Ovary (tissue), 9 donors: Measurements from ENCODE around the gene CALR3. TPM values are rescaled to one million over a fixed set of nuclear protein-coding genes. Genes with fewer than 3 reads are reported as not detected.

Experiments used
- DNase-seq, 5 donors: peaks; one replicate each; pipeline ENCODE4 v3.0.0-alpha.2; 2019 to 2020
- H3K27ac ChIP-seq, 2 donors: fragments of 200-600 bp; one replicate each; pipeline versions ENCODE4 v1.5.1 to v1.8.0; 2019 to 2022
- H3K27me3 ChIP-seq: fragments of 200-600 bp; one replicate; pipeline ENCODE4 v1.8.0; 2022
- H3K36me3 ChIP-seq: fragments of 200-600 bp; sonication (generic); one replicate; pipeline ENCODE4 v1.5.1; 2019
- H3K4me1 ChIP-seq: one replicate; pipeline ENCODE4 v1.8.1; 2013; ENCODE audit warnings: mild to moderate bottlenecking, moderate library complexity; ENCODE audit not compliant: insufficient read depth
- H3K4me3 ChIP-seq: fragments of 200-600 bp; sonication (generic); one replicate; pipeline ENCODE4 v1.5.1; 2017
- H3K9me3 ChIP-seq, 2 donors: fragments of 200-600 bp in 1 of 2; sonication (generic) in 1 of 2; one replicate each; pipeline versions ENCODE4 v1.5.1 to v1.8.1; 2013 to 2019; ENCODE audit warnings: mild to moderate bottlenecking in 1 of 2, moderate library complexity in 1 of 2
- CTCF ChIP-seq, 3 donors: fragments of 450-650 bp in 2 of 3; fragments of 200-600 bp in 1 of 3; IDR thresholded peaks; one replicate each; pipeline versions ENCODE4 v1.5.1 to v1.8.0; 2016 to 2022; ENCODE audit warnings: antibody characterized with exemption in 3 of 3, mild to moderate bottlenecking in 1 of 3
- EP300 ChIP-seq: sonication (generic); formaldehyde crosslinking; IDR thresholded peaks from one replicate; pipeline ENCODE4 v1.6.1; 2017; ENCODE audit warnings: antibody characterized with exemption
- POLR2A ChIP-seq: fragments of 450-650 bp; IDR thresholded peaks from one replicate; pipeline ENCODE4 v1.6.1; 2017; ENCODE audit warnings: antibody characterized with exemption, mild to moderate bottlenecking, moderate library complexity
- WGBS, 3 donors: extraction: QIAGEN DNeasy Blood & Tissue Kit in 1 of 3; methylation state at CpG; one replicate each; pipeline versions ENCODE4 v1.1.5 to v1.1.7; 2013 to 2017; 5-methylcytosine and 5-hydroxymethylcytosine counted together
- intact Hi-C, 4 donors: fragments of 100-400 bp; cut with DNase I; formaldehyde crosslinking; loops; one replicate each; pipeline versions ENCODE4 v1.11.0 to v1.15.1; 2022 to 2023
- polyA plus RNA-seq, 2 donors: library from polyadenylated mRNA; stranded (reverse); fragments of 200-250 nt in 1 of 2; fragments of 350-450 nt in 1 of 2; fragmentation: Illumina TruSeq in 1 of 2; extraction: RNeasy Lipid Tissue Mini Kit (QIAGEN cat#74804) in 1 of 2; gene quantifications; one replicate each; pipeline ENCODE4 v1.2.3, GENCODE V29; 2013 to 2014
- total RNA-seq, 7 donors: library from RNA; depleted of rRNA in 2 of 7; stranded (reverse); fragments of >200 nt in 2 of 7; fragmentation: NEBNext Ultra II Directional in 3 of 7; extraction: Animal tissue kit (Norgen Biotek cat#: 25700) in 3 of 7; gene quantifications; one replicate each; pipeline versions ENCODE4 v1.1.0 to v1.2.4, GENCODE V29; 2016 to 2023
- donor health status: DM: no; HTN: no; CAD: no; lungs with moderate emphysema.
- donor health status: DM: no; HTN: no; CAD: no.
- donor health status: Bipolar disorder and iron deficiency.
- donor health status: DM: yes; HTN: yes; CAD: no.
- donor health status: DM: no; HTN: no; CAD: no.
- donor health status: DM: yes; HTN: yes; CAD: no.

CALR3 gene
- total and polyA plus RNA-seq, 9 donors = not detected

GRCh38 chr19:16530540-16531379 lies 34.8 kb upstream of the CALR3 start:
- intact Hi-C loops = no loop called here
- Histone ChIP-seq H3K4me1 (no peaks in the 10 kb centered on the region), H3K27ac (no peak overlapping the region), H3K4me3 (no peak overlapping the region), H3K9me3 (no peaks in the 10 kb centered on the region), H3K27me3 (no peaks in the 10 kb centered on the region), H3K36me3 (peaks cover 3% of the 10 kb centered on the region)
- no peak for DNase-seq
- TF ChIP-seq POLR2A = no peak
- no peak for TF ChIP-seq EP300
- TF ChIP-seq CTCF (IDR thresholded peaks at IDR 0.05) = no peak
- WGBS, 3 donors = 88 to 93% (median 89%) methylated on average over 42 to 43 of the region's 43 CpGs

GRCh38 chr19:16529466-16530144 lies 33.6 kb upstream of the CALR3 start:
- intact Hi-C loops = no loop called here
- no peak for DNase-seq
- TF ChIP-seq POLR2A (no peak), CTCF (IDR thresholded peaks at IDR 0.05) (no peak), EP300 (no peak)
- H3K27me3 ChIP-seq = no peaks in the 10 kb centered on the region
- no peak overlapping the region for H3K27ac ChIP-seq
- no peaks in the 10 kb centered on the region for H3K9me3 ChIP-seq
- no peak overlapping the region for H3K4me3 ChIP-seq
- no peaks in the 10 kb centered on the region for H3K4me1 ChIP-seq
- H3K36me3 ChIP-seq = peaks cover 3% of the 10 kb centered on the region
- 78 to 89% (median 80%) methylated on average over 25 of the region's 25 CpGs for WGBS, 3 donors

GRCh38 chr19:16527971-16528521 lies 32.1 kb upstream of the CALR3 start:
- WGBS, 3 donors = 84 to 91% (median 90%) methylated on average over 12 of the region's 12 CpGs
- DNase-seq = no peak
- H3K27ac ChIP-seq = no peak overlapping the region
- peaks cover 3% of the 10 kb centered on the region for H3K36me3 ChIP-seq
- TF ChIP-seq EP300 (no peak), POLR2A (no peak)
- H3K9me3 ChIP-seq = no peaks in the 10 kb centered on the region
- intact Hi-C loops = no loop called here
- no peaks in the 10 kb centered on the region for H3K4me1 ChIP-seq
- no peak overlapping the region for H3K4me3 ChIP-seq
- no peaks in the 10 kb centered on the region for H3K27me3 ChIP-seq

GRCh38 chr19:16527334-16527935 lies 31.5 kb upstream of the CALR3 start:
- Histone ChIP-seq H3K4me1 (no peaks in the 10 kb centered on the region), H3K27ac (no peak overlapping the region), H3K9me3 (no peaks in the 10 kb centered on the region), H3K36me3 (peaks cover 3% of the 10 kb centered on the region), H3K4me3 (no peak overlapping the region), H3K27me3 (no peaks in the 10 kb centered on the region)
- WGBS, 3 donors = 78 to 83% (median 83%) methylated on average over 14 of the region's 14 CpGs
- no peak for DNase-seq
- intact Hi-C loops = no loop called here
- no peak for TF ChIP-seq POLR2A
- TF ChIP-seq CTCF (IDR thresholded peaks at IDR 0.05) = no peak
- TF ChIP-seq EP300 = no peak
